Measurements from ENCODE around the gene TSEN15.

- TF ChIP-seq CTCF (IDR thresholded peaks at IDR 0.05; ENCODE audit: insufficient read depth, low read length, poor library complexity, severe bottlenecking) = no peak
- TF ChIP-seq EZH2phosphoT487 (conservative IDR thresholded peaks at IDR 0.05; ENCODE audit: low read length) = no peak
Measured at GRCh38 chr1:184005506-184005905, 46.0 kb upstream of the TSEN15 start.

Measured in SU-DHL-6 (cell line).